Esophagus muscularis mucosa (tissue), 3 donors: ENCODE results near the gene MISP3.

ENCODE experiments used
- POLR2A ChIP-seq: fragments of 450-650 bp; IDR thresholded peaks from one replicate; pipeline ENCODE4 v1.6.1; 2017; ENCODE audit warnings: antibody characterized with exemption, moderate library complexity, mild to moderate bottlenecking, low read depth
- POLR2AphosphoS5 ChIP-seq, 2 donors: sonication (generic); formaldehyde crosslinking; IDR thresholded peaks; one replicate each; pipeline ENCODE4 v1.6.1; 2017; ENCODE audit warnings: antibody characterized with exemption in 2 of 2
- TF ChIP-seq, protein P1 (sequence below), 3 experiments: fragments of 200-600 bp in 2 of 3; fragments of 450-650 bp in 1 of 3; sonication (generic) in 2 of 3; IDR thresholded peaks; one replicate each; pipeline ENCODE4 v1.5.1; 2017 to 2019; ENCODE audit warnings: antibody characterized with exemption in 3 of 3, mild to moderate bottlenecking in 2 of 3, moderate library complexity in 1 of 3

DNA sequence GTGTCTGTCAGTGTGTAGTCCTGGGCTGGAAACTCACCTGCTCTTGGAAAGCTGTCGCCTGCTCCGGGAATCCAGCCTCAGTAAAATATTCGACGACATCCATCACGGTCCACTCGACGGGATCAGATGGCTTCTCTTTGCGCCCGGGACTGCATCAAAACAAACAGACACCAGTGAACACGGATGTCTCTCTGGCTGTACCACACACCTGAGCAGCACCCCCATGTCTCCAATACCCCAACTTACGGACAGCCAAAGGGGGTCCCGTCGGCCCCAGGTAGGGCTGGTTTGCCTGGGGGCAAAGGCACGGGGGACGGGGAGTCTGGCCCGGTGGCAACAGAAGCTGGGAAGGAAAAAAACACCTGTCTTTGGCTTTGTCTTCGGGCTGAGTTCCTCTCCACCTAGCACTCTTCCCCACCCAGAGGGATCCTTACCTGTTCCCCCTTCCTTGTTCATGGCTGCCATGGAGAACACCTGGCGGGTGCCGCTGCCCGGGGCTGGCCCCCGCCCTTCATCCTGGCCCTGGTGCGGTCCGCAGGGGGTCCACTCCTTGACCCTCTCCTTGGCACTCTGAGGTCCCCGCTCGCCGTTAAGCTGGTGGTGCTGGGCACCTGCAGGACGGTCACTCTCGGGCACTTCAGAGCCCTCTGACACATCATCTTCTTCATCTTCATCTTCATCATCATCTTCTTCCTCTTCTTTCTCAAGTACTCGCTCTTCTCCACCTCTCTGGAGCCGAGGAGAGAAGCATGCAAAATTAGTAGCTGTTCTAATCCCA is 16.2 kb downstream of the MISP3 start:
- TF ChIP-seq, protein P1, sequence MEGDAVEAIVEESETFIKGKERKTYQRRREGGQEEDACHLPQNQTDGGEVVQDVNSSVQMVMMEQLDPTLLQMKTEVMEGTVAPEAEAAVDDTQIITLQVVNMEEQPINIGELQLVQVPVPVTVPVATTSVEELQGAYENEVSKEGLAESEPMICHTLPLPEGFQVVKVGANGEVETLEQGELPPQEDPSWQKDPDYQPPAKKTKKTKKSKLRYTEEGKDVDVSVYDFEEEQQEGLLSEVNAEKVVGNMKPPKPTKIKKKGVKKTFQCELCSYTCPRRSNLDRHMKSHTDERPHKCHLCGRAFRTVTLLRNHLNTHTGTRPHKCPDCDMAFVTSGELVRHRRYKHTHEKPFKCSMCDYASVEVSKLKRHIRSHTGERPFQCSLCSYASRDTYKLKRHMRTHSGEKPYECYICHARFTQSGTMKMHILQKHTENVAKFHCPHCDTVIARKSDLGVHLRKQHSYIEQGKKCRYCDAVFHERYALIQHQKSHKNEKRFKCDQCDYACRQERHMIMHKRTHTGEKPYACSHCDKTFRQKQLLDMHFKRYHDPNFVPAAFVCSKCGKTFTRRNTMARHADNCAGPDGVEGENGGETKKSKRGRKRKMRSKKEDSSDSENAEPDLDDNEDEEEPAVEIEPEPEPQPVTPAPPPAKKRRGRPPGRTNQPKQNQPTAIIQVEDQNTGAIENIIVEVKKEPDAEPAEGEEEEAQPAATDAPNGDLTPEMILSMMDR (IDR thresholded peaks at IDR 0.05), result no peak
- TF ChIP-seq POLR2A, result no peak
- TF ChIP-seq POLR2AphosphoS5 (IDR thresholded peaks at IDR 0.05), result no peak
